Uterus (tissue), 4 donors: ENCODE results near the gene KCNH5. TPM values are rescaled to one million over a fixed set of nuclear protein-coding genes. Genes with fewer than 3 reads are reported as not detected.

Source experiments
- DNase-seq, 2 donors: peaks; one replicate each; pipeline ENCODE4 v3.0.0-alpha.2; 2019 to 2020
- H3K27ac ChIP-seq, 2 donors: fragments of 200-600 bp; sonication (generic); 1 replicate in 1 of 2; 2 replicates in 1 of 2; pipeline ENCODE4 v1.5.1; 2016 to 2018
- H3K27me3 ChIP-seq, 2 donors: fragments of 200-600 bp; sonication (generic); one replicate each; pipeline ENCODE4 v1.5.1; 2018 to 2019; ENCODE audit warnings: control low read depth in 1 of 2
- H3K36me3 ChIP-seq, 2 donors: fragments of 200-600 bp; sonication (generic); one replicate each; pipeline ENCODE4 v1.5.1; 2019; ENCODE audit warnings: control low read depth in 1 of 2
- H3K4me1 ChIP-seq, 2 donors: fragments of 200-600 bp; sonication (generic); one replicate each; pipeline ENCODE4 v1.5.1; 2018 to 2019; ENCODE audit warnings: control low read depth in 1 of 2
- H3K4me3 ChIP-seq, 2 donors: fragments of 200-600 bp; sonication (generic); 1 replicate in 1 of 2; 2 replicates in 1 of 2; pipeline ENCODE4 v1.5.1; 2018 to 2019; ENCODE audit warnings: mild to moderate bottlenecking in 1 of 2
- H3K9me3 ChIP-seq, 2 donors: fragments of 200-600 bp; sonication (generic); one replicate each; pipeline ENCODE4 v1.5.1; 2019; ENCODE audit warnings: control low read depth in 1 of 2
- CTCF ChIP-seq, 4 experiments: fragments of 200-600 bp in 2 of 4; fragments of 450-650 bp in 2 of 4; sonication (generic) in 2 of 4; IDR thresholded peaks; one replicate each; pipeline ENCODE4 v1.5.1; 2016 to 2019; ENCODE audit warnings: antibody characterized with exemption in 4 of 4, mild to moderate bottlenecking in 2 of 4, moderate library complexity in 1 of 4
- POLR2A ChIP-seq, 2 donors: fragments of 450-650 bp; IDR thresholded peaks; one replicate each; pipeline ENCODE4 v1.6.1; 2016; ENCODE audit warnings: antibody characterized with exemption in 2 of 2, mild to moderate bottlenecking in 1 of 2, moderate library complexity in 1 of 2
- intact Hi-C: fragments of 100-400 bp; cut with DNase I; formaldehyde crosslinking; loops from one replicate; pipeline ENCODE4 v1.15.1; 2023; ENCODE audit warnings: low total_unique reads
- total RNA-seq, 4 donors: library from RNA; depleted of rRNA in 3 of 4; stranded (reverse); fragments of >200 nt in 3 of 4; gene quantifications; one replicate each; pipeline versions ENCODE4 v1.1.0 to v1.2.4, GENCODE V29; 2014 to 2023
- donor health status: DM: yes; HTN: yes; CAD: no.

Gene KCNH5
- 1 to 10 TPM in 1 of 4 donors, under 1 TPM in 2, not detected in 1; 0.09 to 1.6 (median 0.29) TPM for total RNA-seq

- TF ChIP-seq CTCF (IDR thresholded peaks at IDR 0.05) (no peak), POLR2A (IDR thresholded peaks at IDR 0.05) (no peak)
- H3K9me3 ChIP-seq, result no peaks in the 10 kb centered on the region
- peaks cover 0 to 13% of the 10 kb centered on the region in 2 donors for H3K4me1 ChIP-seq
- H3K36me3 ChIP-seq, result no peaks in the 10 kb centered on the region
- peaks cover 4 to 33% of the 10 kb centered on the region in 2 donors for H3K27me3 ChIP-seq
- H3K27ac ChIP-seq, result no peak within 1 kb of the TSS
- intact Hi-C loops, result no loop called here
- DNase-seq, result peak in 1 of 2 donors; percentile 18
- H3K4me3 ChIP-seq, result no peak within 1 kb of the TSS
These were observed at the start of gene KCNH5 for GRCh38 chr14:63045234-63045611. KCNH5 (minus strand) TSS chr14:63045458; CDS start chr14:63045186, 272 bp downstream.

- Histone ChIP-seq H3K27me3 (no peaks in the 10 kb centered on the region), H3K9me3 (no peaks in the 10 kb centered on the region), H3K4me1 (no peaks in the 10 kb centered on the region), H3K27ac (no peak overlapping the region), H3K36me3 (no peaks in the 10 kb centered on the region), H3K4me3 (no peak overlapping the region)
- intact Hi-C loops, result no loop called here
- no peak for DNase-seq
- TF ChIP-seq CTCF (IDR thresholded peaks at IDR 0.05) (no peak), POLR2A (IDR thresholded peaks at IDR 0.05) (no peak)
These were observed 46.2 kb upstream of the KCNH5 start for GRCh38 chr14:63091394-63091996.

GRCh38 chr14:63088865-63089264 is 43.6 kb upstream of the KCNH5 start:
- H3K27ac ChIP-seq, result no peak overlapping the region
- TF ChIP-seq POLR2A (IDR thresholded peaks at IDR 0.05), result no peak
- TF ChIP-seq CTCF (IDR thresholded peaks at IDR 0.05), result no peak
- H3K4me1 ChIP-seq, result no peaks in the 10 kb centered on the region
- no peak overlapping the region for H3K4me3 ChIP-seq
- H3K27me3 ChIP-seq, result no peaks in the 10 kb centered on the region
- H3K9me3 ChIP-seq, result no peaks in the 10 kb centered on the region
- intact Hi-C loops, result no loop called here
- no peak for DNase-seq
- H3K36me3 ChIP-seq, result no peaks in the 10 kb centered on the region

- Histone ChIP-seq H3K4me1 (no peaks in the 10 kb centered on the region), H3K27me3 (no peaks in the 10 kb centered on the region), H3K9me3 (no peaks in the 10 kb centered on the region), H3K27ac (no peak overlapping the region), H3K4me3 (no peak overlapping the region), H3K36me3 (no peaks in the 10 kb centered on the region)
- TF ChIP-seq POLR2A (IDR thresholded peaks at IDR 0.05) (no peak), CTCF (IDR thresholded peaks at IDR 0.05) (no peak)
- intact Hi-C loops, result no loop called here
- no peak for DNase-seq
These were observed 33.3 kb upstream of the KCNH5 start for GRCh38 chr14:63078569-63078968.

GRCh38 chr14:63076488-63076887 is 31.2 kb upstream of the KCNH5 start:
- no peaks in the 10 kb centered on the region for H3K27me3 ChIP-seq
- no peaks in the 10 kb centered on the region for H3K9me3 ChIP-seq
- intact Hi-C loops, result no loop called here
- H3K4me3 ChIP-seq, result no peak overlapping the region
- no peaks in the 10 kb centered on the region for H3K4me1 ChIP-seq
- DNase-seq, result no peak
- no peaks in the 10 kb centered on the region for H3K36me3 ChIP-seq
- TF ChIP-seq CTCF (IDR thresholded peaks at IDR 0.05), result no peak
- H3K27ac ChIP-seq, result no peak overlapping the region
